ENCODE measurements around the gene PCDH9. TPM values are rescaled to one million over a fixed set of nuclear protein-coding genes. Genes with fewer than 3 reads are reported as not detected.

The PCDH9 gene
- total RNA-seq, 1 experiment from 2014 or later: 5.8 TPM

DNA sequence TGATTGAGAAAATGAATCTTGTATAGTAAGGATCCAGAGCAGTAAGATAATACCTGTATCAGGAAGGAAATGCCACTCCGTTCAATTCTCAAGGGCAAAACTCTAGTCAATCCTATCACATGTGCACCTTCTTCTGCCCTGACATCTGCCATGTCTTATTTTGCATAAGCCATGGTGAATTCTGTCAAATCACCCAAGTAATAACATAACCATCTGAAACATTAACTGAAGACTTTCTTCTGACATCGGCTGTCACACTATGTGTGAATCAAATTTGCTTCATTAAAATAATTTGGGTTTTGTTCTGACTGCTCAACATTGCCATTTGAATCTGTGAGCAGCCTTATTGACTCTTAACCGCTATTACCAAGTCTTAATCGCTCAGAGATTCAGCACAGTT lies 91.2 kb downstream of the PCDH9 start:
- no TSS peak for BruUV-seq (replicated peaks)
- H3K36me3 ChIP-seq (ENCODE audit: insufficient read depth, low read length, poor library complexity, severe bottlenecking): no peaks in the 10 kb centered on the region
- H3K27ac ChIP-seq (ENCODE audit: low read depth, low read length, poor library complexity, severe bottlenecking): no peak overlapping the region
- POLR2A ChIA-PET (ENCODE audit: low non-redundant PET): no interaction called here
- DNase-seq (ENCODE audit: low spot score): no peak
- H3K4me3 ChIP-seq (ENCODE audit: low read depth, low read length, poor library complexity, severe bottlenecking): no peak overlapping the region
- CTCF ChIA-PET: no interaction called here
- no peaks in the 10 kb centered on the region for H3K9me3 ChIP-seq (ENCODE audit: low read depth, low read length, poor library complexity, severe bottlenecking)
- TF ChIP-seq EZH2 (IDR thresholded peaks at IDR 0.05; ENCODE audit: borderline replicate concordance, low read depth, low read length, poor library complexity, severe bottlenecking) (no peak), CTCF (conservative IDR thresholded peaks at IDR 0.05; ENCODE audit: low read depth, low read length) (no peak)
- H3K4me1 ChIP-seq (ENCODE audit: insufficient read depth, low read length, poor library complexity, severe bottlenecking): no peaks in the 10 kb centered on the region
- no peaks in the 10 kb centered on the region for H3K27me3 ChIP-seq (replicated peaks; ENCODE audit: insufficient read depth, low read depth, low read length, poor library complexity)
- intact Hi-C loops (cut with micrococcal nuclease; ENCODE audit: unreplicated experiment): no loop called here

DNA sequence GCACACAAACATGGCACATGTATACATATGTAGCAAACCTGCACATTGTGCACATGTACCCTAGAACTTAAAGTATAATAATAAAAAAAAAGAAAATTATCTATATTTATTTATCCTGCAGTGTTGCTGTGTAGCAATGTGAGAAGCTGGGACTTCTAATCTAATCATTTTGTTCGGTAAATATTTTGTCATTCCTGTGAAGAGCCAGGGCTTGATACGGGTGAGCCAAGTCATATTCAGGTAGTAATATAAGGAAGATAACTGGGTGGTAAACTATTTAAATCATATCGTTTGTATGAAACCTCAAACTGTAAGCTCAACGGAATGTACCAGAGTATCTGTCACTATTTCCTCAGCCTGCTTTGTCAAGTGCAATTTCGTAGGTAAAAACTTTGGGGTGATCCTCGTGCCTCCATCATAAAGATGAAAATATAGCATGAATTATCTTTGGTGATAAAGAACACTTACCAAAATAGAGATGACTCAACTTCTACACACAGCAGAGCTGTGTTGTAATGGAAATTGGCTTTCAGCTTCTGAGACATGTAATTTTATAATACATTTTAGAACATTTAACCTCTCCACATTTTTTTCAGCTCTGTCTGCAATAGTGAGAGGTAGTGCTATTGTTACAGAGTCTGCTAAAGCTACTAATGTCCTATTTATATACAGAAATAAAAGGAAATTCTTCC lies 92.9 kb downstream of the PCDH9 start:
- TF ChIP-seq CTCF (conservative IDR thresholded peaks at IDR 0.05; ENCODE audit: low read depth, low read length) (no peak), EZH2 (IDR thresholded peaks at IDR 0.05; ENCODE audit: borderline replicate concordance, low read depth, low read length, poor library complexity, severe bottlenecking) (no peak)
- Histone ChIP-seq H3K4me1 (ENCODE audit: insufficient read depth, low read length, poor library complexity, severe bottlenecking) (no peaks in the 10 kb centered on the region), H3K9me3 (ENCODE audit: low read depth, low read length, poor library complexity, severe bottlenecking) (no peaks in the 10 kb centered on the region), H3K36me3 (ENCODE audit: insufficient read depth, low read length, poor library complexity, severe bottlenecking) (no peaks in the 10 kb centered on the region), H3K4me3 (ENCODE audit: low read depth, low read length, poor library complexity, severe bottlenecking) (no peak overlapping the region), H3K27me3 (replicated peaks; ENCODE audit: insufficient read depth, low read depth, low read length, poor library complexity) (no peaks in the 10 kb centered on the region), H3K27ac (ENCODE audit: low read depth, low read length, poor library complexity, severe bottlenecking) (no peak overlapping the region)
- DNase-seq (ENCODE audit: low spot score): no peak
- intact Hi-C loops (cut with micrococcal nuclease; ENCODE audit: unreplicated experiment): no loop called here
- BruUV-seq (replicated peaks): no TSS peak
- POLR2A ChIA-PET (ENCODE audit: low non-redundant PET): no interaction called here
- CTCF ChIA-PET: no interaction called here

DNA sequence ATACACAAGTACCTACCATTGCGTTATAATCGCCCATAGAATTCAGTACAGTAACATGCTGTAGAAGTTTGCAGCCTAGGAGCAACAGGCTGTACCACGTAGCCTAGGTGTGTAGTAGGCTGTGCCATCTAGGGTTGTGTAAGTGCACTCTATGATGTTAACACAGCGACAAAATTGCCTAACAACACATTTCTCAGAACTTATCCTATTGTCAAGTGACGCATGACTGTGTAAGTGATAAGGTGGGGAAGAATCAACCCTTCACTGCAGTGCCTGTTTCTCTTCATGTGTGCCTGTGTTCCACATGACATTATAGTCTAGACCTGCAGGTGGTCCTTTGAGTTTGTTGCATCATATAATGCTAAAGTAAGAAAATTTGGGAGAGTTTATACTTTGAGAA lies 94.0 kb downstream of the PCDH9 start:
- POLR2A ChIA-PET (ENCODE audit: low non-redundant PET): no interaction called here
- intact Hi-C loops (cut with micrococcal nuclease; ENCODE audit: unreplicated experiment): no loop called here

More for the DNA sequence above, 94.0 kb downstream of the PCDH9 start:
- Histone ChIP-seq H3K9me3 (ENCODE audit: low read depth, low read length, poor library complexity, severe bottlenecking) (no peaks in the 10 kb centered on the region), H3K4me3 (ENCODE audit: low read depth, low read length, poor library complexity, severe bottlenecking) (no peak overlapping the region), H3K36me3 (ENCODE audit: insufficient read depth, low read length, poor library complexity, severe bottlenecking) (no peaks in the 10 kb centered on the region), H3K27me3 (replicated peaks; ENCODE audit: insufficient read depth, low read depth, low read length, poor library complexity) (no peaks in the 10 kb centered on the region), H3K27ac (ENCODE audit: low read depth, low read length, poor library complexity, severe bottlenecking) (no peak overlapping the region), H3K4me1 (ENCODE audit: insufficient read depth, low read length, poor library complexity, severe bottlenecking) (no peaks in the 10 kb centered on the region)
- no peak for TF ChIP-seq EZH2 (IDR thresholded peaks at IDR 0.05; ENCODE audit: borderline replicate concordance, low read depth, low read length, poor library complexity, severe bottlenecking)
- TF ChIP-seq CTCF (conservative IDR thresholded peaks at IDR 0.05; ENCODE audit: low read depth, low read length): no peak
- no TSS peak for BruUV-seq (replicated peaks)
- CTCF ChIA-PET: no interaction called here
- DNase-seq (ENCODE audit: low spot score): no peak

Data from A673 (cell line).